ENCODE results near the gene TRAPPC2. TPM values are rescaled to one million over a fixed set of nuclear protein-coding genes. Genes with fewer than 3 reads are reported as not detected.
"Not testable (repeated sequence)": the region's sequence is repeated elsewhere in the genome, so short reads cannot be mapped to it uniquely, and the experiment has no call there.

TRAPPC2 gene
- total RNA-seq, 4 donors from 2014 or later: 13.1 to 20.4 (median 15.2) TPM

GRCh38 chrX:13684361-13684760, 50.1 kb downstream of the TRAPPC2 start:
- H3K36me3 ChIP-seq: no peaks in the 10 kb centered on the region
- DNase-seq (ENCODE audit: extremely low spot score): no peak
- no peak overlapping the region for H3K4me3 ChIP-seq
- TF ChIP-seq POLR2AphosphoS5 (IDR thresholded peaks at IDR 0.05) (no peak), POLR2A (IDR thresholded peaks at IDR 0.05; ENCODE audit: low read depth) (no peak), CTCF (IDR thresholded peaks at IDR 0.05) (no peak), EP300 (IDR thresholded peaks at IDR 0.05) (no peak)
- no peak overlapping the region for H3K27ac ChIP-seq (replicated peaks in 1 of 4)
- peaks cover 0 to 6% (median 2%) of the 10 kb centered on the region in 4 donors for H3K4me1 ChIP-seq
- H3K27me3 ChIP-seq: no peaks in the 10 kb centered on the region
- H3K9me3 ChIP-seq: no peaks in the 10 kb centered on the region
- WGBS: 78% methylated on average over 4 of the region's 4 CpGs
- intact Hi-C loops (cut with DNase I): no loop called here

GRCh38 chrX:13681595-13681994, 52.8 kb downstream of the TRAPPC2 start:
- 79% methylated on average over 7 of the region's 7 CpGs for WGBS
- no peaks in the 10 kb centered on the region for H3K36me3 ChIP-seq
- no peak overlapping the region for H3K27ac ChIP-seq (replicated peaks in 1 of 4)
- intact Hi-C loops (cut with DNase I): no loop called here
- H3K27me3 ChIP-seq: no peaks in the 10 kb centered on the region
- TF ChIP-seq POLR2AphosphoS5 (IDR thresholded peaks at IDR 0.05) (no peak), POLR2A (IDR thresholded peaks at IDR 0.05; ENCODE audit: low read depth) (no peak), EP300 (IDR thresholded peaks at IDR 0.05) (no peak), CTCF (IDR thresholded peaks at IDR 0.05) (no peak)
- H3K4me1 ChIP-seq: no peaks in the 10 kb centered on the region
- no peaks in the 10 kb centered on the region for H3K9me3 ChIP-seq
- no peak overlapping the region for H3K4me3 ChIP-seq
- DNase-seq (ENCODE audit: extremely low spot score): no peak

GRCh38 chrX:13679700-13680099, 54.7 kb downstream of the TRAPPC2 start:
- H3K27me3 ChIP-seq; H3K4me1 ChIP-seq; H3K4me3 ChIP-seq; DNase-seq (ENCODE audit: extremely low spot score); intact Hi-C loops (cut with DNase I); H3K27ac ChIP-seq (replicated peaks in 1 of 4); H3K9me3 ChIP-seq; H3K36me3 ChIP-seq: not testable (repeated sequence)
- WGBS: 87% methylated on average over 4 of the region's 4 CpGs

- Histone ChIP-seq H3K27me3 (no peaks in the 10 kb centered on the region), H3K4me1 (no peaks in the 10 kb centered on the region), H3K27ac (replicated peaks in 1 of 4) (no peak overlapping the region), H3K4me3 (no peak overlapping the region), H3K9me3 (no peaks in the 10 kb centered on the region), H3K36me3 (no peaks in the 10 kb centered on the region)
- DNase-seq (ENCODE audit: extremely low spot score): no peak
- no peak for TF ChIP-seq EP300 (IDR thresholded peaks at IDR 0.05)
- no peak for TF ChIP-seq CTCF (IDR thresholded peaks at IDR 0.05)
- no peak for TF ChIP-seq POLR2AphosphoS5 (IDR thresholded peaks at IDR 0.05)
- no peak for TF ChIP-seq POLR2A (IDR thresholded peaks at IDR 0.05; ENCODE audit: low read depth)
- intact Hi-C loops (cut with DNase I): no loop called here
Observed at GRCh38 chrX:13676885-13677284, 57.5 kb downstream of the TRAPPC2 start.

GRCh38 chrX:13673016-13673415, 61.4 kb downstream of the TRAPPC2 start:
- no peak overlapping the region for H3K4me3 ChIP-seq
- H3K27me3 ChIP-seq: no peaks in the 10 kb centered on the region
- DNase-seq (ENCODE audit: extremely low spot score): no peak
- H3K9me3 ChIP-seq: no peaks in the 10 kb centered on the region
- intact Hi-C loops (cut with DNase I): no loop called here
- H3K27ac ChIP-seq (replicated peaks in 1 of 4): no peak overlapping the region
- TF ChIP-seq EP300 (IDR thresholded peaks at IDR 0.05) (no peak), CTCF (IDR thresholded peaks at IDR 0.05) (no peak), POLR2AphosphoS5 (IDR thresholded peaks at IDR 0.05) (no peak), POLR2A (IDR thresholded peaks at IDR 0.05; ENCODE audit: low read depth) (no peak)
- H3K36me3 ChIP-seq: no peaks in the 10 kb centered on the region
- H3K4me1 ChIP-seq: peaks cover 0 to 9% (median 4%) of the 10 kb centered on the region in 4 donors

Measured in esophagus muscularis mucosa (tissue), 4 donors.